ENCODE data around the gene ANKFY1.

- TF ChIP-seq CTCF (conservative IDR thresholded peaks at IDR 0.05; ENCODE audit: low read depth, low read length) (no peak), EZH2 (IDR thresholded peaks at IDR 0.05; ENCODE audit: borderline replicate concordance, low read depth, low read length, poor library complexity, severe bottlenecking) (no peak)
Observed at GRCh38 chr17:4119299-4119698, 144.5 kb downstream of the ANKFY1 start.

Data from A673 (cell line).